H1 (cell line): ENCODE measurements around the gene ZNF487.

Experiments used
- KDM1A ChIP-seq: fragments of 200-600, 300-600 bp; sonication (generic); IDR thresholded peaks from 2 replicates; pipeline ENCODE4 v1.7.1; 2016; ENCODE audit warnings: mild to moderate bottlenecking, low read length, borderline replicate concordance
- TF ChIP-seq, protein P1 (sequence below), 3 experiments: IDR thresholded peaks; 1 replicate in 2 of 3; 2 replicates in 1 of 3; pipeline versions ENCODE4 v1.5.1 to v1.6.1; 2011; ENCODE audit warnings: low read length in 3 of 3, mild to moderate bottlenecking in 3 of 3, inconsistent platforms in 2 of 3, low read depth in 1 of 3, moderate library complexity in 1 of 3; ENCODE audit not compliant: insufficient read depth in 1 of 3; ENCODE audit errors: control extremely low read depth in 1 of 3

DNA sequence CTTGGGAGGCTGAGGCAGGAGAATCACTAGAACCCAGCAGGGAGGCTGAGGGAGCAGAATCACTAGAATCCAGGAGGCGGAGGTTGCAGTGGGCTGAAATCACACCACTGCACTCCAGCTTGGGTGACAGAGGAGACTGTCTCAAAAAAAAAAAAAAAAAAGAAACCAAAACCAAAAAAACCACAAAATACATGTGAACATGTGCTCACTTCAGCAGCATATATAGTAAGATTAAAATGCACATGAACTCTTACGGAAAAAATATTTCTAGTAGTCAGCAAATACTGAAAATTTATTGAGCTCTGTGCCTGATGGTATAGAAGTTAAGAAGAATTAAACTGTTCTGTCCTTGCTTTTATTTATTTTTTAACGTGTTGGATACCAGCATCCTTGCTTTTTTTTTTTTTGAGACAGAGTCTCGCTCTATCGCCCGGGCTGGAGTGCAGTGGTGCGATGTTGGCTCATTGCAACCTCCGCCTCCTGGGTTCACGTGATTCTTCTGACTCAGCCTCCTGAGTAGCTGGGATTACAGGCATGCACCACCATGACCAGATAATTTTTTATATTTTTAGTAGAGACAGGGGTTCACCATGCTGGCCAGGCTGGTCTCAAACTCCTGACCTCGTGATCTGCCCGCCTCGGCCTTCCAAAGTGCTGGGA, 9.6 kb upstream of the ZNF487 start:
- TF ChIP-seq KDM1A = no peak
- TF ChIP-seq, protein P1, sequence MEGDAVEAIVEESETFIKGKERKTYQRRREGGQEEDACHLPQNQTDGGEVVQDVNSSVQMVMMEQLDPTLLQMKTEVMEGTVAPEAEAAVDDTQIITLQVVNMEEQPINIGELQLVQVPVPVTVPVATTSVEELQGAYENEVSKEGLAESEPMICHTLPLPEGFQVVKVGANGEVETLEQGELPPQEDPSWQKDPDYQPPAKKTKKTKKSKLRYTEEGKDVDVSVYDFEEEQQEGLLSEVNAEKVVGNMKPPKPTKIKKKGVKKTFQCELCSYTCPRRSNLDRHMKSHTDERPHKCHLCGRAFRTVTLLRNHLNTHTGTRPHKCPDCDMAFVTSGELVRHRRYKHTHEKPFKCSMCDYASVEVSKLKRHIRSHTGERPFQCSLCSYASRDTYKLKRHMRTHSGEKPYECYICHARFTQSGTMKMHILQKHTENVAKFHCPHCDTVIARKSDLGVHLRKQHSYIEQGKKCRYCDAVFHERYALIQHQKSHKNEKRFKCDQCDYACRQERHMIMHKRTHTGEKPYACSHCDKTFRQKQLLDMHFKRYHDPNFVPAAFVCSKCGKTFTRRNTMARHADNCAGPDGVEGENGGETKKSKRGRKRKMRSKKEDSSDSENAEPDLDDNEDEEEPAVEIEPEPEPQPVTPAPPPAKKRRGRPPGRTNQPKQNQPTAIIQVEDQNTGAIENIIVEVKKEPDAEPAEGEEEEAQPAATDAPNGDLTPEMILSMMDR (IDR thresholded peaks at IDR 0.05; ENCODE audit: control extremely low read depth in 1 of 3, insufficient read depth in 1 of 3, low read depth in 1 of 3, low read length in 3 of 3) = no peak
